Left renal pelvis (tissue), 4 donors: Measurements from ENCODE around the gene MBD2. TPM values are rescaled to one million over a fixed set of nuclear protein-coding genes. Genes with fewer than 3 reads are reported as not detected.

Source experiments
- DNase-seq, 4 donors: peaks; one replicate each; pipeline ENCODE4 v3.0.0-alpha.2; 2013; ENCODE audit warnings: low read depth in 4 of 4, low spot score in 3 of 4
- polyA plus RNA-seq, 4 donors: library from polyadenylated mRNA; unstranded; fragments of 120-200 nt; gene quantifications; one replicate each; pipeline ENCODE4 v1.2.1, GENCODE V29; 2013; ENCODE audit not compliant: insufficient read length in 4 of 4

Gene MBD2
- polyA plus RNA-seq, 4 donors = 102 to 141 (median 120) TPM

DNA sequence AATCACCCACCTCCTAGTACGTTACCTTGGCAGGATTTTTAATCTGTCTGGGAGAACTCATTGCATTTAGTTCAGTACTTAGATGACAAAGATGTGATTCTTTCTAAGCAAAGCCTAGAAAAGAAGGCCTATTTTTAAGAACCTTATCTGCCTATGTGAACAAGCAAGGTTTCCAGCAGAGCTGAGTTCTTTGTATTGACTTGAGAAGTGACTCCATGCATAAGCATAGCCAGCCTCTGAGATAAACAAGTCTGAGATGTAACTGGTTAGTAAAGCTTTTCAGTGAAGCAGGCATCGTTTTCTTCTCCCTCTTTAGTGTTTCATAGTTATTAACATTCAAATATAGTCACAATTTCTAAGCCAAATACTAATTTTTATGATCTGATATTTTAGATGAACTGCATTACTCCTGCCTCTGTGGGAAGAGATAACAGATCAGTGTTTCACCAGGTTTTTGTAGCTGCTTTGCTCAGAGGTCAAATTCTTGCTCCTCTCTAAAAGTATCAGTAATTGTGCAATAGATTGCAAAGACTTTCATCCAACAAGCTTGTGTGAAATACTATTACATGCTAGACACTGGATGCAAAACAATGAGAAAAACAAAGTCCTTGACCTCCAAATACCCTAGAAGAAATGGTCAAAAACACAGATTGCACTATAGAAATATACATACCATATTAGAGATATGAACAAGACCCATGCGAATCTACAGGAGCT, 107.8 kb downstream of the MBD2 start:
- no peak for DNase-seq

DNA sequence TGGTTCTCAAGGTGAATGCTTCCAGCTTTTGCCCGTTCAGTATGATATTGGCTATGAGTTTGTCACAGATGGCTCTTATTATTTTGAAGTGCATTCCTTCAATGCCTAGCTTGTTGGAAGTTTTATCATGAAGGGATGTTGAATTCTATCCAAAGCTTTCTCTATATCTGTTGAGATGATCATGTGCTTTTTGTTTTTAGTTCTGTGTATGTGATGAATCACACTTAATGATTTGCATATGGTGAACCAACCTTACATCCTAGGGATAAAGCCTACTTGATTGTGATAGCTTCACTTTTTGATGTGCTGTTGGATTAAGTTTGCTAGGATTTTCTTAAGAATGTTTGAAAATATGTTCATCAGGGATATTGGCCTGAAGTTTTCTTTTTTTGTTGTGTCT, 112.1 kb downstream of the MBD2 start:
- no peak for DNase-seq

DNA sequence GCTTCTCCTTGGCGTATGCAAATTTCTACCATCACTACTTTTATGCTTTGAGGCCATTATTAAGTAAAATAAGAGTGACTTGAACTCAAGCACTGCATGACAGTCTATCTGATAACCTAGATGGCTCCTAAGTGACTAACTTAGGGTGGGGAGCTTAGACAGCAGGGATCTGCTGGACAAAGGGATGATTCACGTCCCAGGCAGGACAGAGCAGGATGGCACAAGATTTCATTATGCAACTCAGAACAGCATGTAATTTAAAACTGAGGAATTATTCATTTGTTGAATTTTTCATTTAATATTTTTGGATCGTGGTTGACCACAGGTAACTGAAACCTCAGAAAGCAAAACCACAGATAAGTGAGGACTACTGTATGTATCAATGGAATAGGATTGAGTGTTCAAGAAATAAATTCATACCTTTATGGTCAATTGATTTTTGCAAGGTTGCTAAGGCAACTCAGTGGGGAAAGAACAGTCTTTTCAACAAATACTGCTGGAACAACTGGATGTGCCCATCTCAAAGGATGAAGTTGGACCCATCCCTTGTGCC, 115.3 kb downstream of the MBD2 start:
- DNase-seq = no peak

DNA sequence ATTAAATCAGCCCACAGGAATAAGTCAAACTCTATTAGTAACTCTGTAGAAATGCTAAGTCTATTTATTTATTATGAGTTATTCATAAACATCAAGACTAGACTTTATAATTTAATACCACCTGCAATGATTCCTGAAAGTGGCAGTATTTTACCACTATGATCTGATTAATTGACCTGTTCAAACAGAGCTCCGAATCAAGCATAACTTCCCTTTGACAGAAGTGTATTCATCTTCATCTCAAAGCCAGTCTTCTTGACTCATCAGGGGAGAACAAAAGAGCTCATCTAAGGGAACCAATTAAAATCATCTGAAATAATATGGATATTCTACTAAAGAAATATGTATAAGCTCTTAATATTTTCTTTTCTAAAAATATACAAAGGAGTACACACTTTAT, 122.3 kb downstream of the MBD2 start:
- no peak for DNase-seq

Other genes starting within 250 kb of the MBD2 start
- gene POLI, start 44.8 kb upstream of the MBD2 start, polyA plus RNA-seq = 10 to 100 TPM; 35.7 to 90.3 (median 58.8) TPM
- under 1 TPM; 0.11 to 0.36 (median 0.27) TPM for gene STARD6, start 133.2 kb upstream of the MBD2 start, polyA plus RNA-seq
- gene C18orf54, start 133.2 kb upstream of the MBD2 start, polyA plus RNA-seq = 10 to 100 TPM in 3 of 4 donors, 1 to 10 TPM in 1; 9.1 to 13.7 (median 11.8) TPM